ENCODE data around the gene IQSEC2. TPM values are rescaled to one million over a fixed set of nuclear protein-coding genes. Genes with fewer than 3 reads are reported as not detected.

Gene IQSEC2
- total RNA-seq, 1 donor from 2014 or later, result 0.39 TPM

- no peak for DNase-seq (ENCODE audit: low read depth in 2 of 2)
Measured at GRCh38 chrX:53305219-53305995, 24.0 kb upstream of the IQSEC2 start.

DNA sequence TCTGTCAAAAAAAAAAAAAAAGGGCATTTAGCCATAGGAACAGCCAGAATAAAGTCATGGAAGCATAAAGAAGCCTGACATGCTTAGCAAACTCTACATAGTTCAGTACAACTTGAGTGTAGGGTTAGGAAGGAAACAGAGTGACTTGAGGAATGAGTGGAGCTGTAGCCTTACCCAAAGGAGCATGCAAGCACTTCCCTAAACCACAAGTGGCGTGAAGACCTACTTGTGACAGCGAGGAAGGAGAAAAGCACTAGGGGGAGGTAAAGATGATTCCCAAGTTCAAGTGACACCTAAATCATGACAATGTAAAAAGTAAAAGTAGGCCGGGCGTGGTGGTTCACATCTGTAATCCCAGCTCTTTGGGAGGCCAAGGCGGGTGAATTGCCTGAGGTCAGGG, 21.8 kb upstream of the IQSEC2 start:
- DNase-seq (ENCODE audit: low read depth in 2 of 2), result no peak

DNA sequence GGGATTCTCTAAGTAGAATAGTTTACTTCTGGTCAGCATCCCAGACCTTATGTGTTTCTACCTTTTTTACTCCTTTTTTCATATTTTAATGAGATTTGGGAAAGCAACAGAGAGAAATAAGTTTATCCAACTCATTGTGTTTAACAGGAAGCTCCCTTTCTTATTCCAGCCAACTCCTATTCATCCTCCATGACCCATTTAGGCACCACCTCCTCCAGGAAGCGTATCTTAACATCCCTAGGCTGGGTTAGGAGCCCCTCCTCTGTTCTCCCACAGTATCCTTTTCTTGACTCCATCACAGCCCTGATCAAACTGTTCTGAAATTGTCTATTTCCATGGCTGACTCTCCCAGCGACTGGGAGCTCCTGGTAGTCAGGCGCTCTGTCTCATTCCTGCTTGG, 18.8 kb upstream of the IQSEC2 start:
- no peak for DNase-seq (ENCODE audit: low read depth in 2 of 2)

- DNase-seq (ENCODE audit: low read depth in 2 of 2), result peak in 1 of 2 donors; percentile 1
Measured at GRCh38 chrX:53294024-53294648, 12.8 kb upstream of the IQSEC2 start.

GRCh38 chrX:53291596-53291995, 10.2 kb upstream of the IQSEC2 start:
- no peak for DNase-seq (ENCODE audit: low read depth in 2 of 2)

GRCh38 chrX:53290441-53291041, 9.2 kb upstream of the IQSEC2 start:
- no peak for DNase-seq (ENCODE audit: low read depth in 2 of 2)

DNA sequence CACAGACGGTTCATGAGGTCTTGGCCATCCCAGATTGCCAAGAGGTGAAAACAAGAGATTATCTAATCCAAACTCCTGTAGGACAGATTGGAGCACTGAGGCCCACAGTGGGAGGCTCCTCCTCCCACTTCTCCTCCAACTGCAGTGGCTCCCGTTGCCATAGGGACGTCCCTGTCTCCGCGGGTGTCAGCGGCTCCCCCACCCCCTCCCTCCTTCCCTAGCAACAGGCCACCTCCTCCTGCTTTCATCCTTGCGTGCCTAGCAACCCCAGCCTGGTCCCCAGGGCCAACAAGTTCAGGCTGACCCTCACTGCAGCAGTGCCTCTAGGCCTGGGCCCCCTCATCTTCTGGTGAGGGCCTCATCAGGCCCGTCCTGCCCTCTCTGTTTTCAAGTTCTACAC, 6.8 kb upstream of the IQSEC2 start:
- DNase-seq (ENCODE audit: low read depth in 2 of 2), result no peak

- peak; percentile 3 to 48 for DNase-seq (ENCODE audit: low read depth in 2 of 2)
Measured at GRCh38 chrX:53287493-53288138, 6.2 kb upstream of the IQSEC2 start.

DNA sequence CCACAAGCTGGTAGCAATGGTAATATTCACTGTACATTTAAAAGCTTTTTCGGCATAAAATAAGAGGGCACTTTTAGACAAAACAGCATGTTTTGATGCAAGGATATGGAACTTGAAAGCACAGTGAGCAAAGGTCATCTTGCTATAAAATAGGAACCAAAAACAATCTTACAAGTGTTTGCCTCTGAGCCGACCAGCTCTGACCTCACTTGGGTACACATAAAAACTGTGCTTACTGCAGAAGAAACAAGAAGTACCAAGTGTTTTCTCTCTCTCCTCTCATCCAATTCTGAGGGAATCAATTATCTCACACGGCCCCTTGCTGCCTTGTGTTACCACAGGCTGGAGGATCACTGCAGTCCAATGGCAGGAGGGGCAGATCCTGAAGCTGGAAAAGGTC, 4.8 kb upstream of the IQSEC2 start:
- no peak for DNase-seq (ENCODE audit: low read depth in 2 of 2)

DNA sequence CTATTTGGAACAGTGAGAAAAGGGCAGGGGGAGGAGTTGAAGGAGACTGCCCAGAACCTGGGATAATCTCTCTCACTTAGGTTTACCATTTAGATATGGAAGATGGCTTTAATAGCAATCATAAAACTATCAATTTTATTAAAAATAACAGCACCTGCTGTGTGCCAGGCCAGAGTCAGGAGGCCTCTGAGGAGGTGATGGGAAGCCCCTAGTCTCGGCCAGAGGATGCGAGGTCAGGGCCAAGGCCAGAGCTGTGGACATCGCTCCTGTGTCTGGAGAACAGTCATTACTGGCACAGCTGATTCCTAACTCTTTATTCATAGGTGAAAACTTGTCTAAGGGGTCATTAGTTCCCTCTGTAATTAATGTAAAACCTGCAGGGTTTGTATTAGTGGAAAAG, 4.2 kb upstream of the IQSEC2 start:
- no peak for DNase-seq (ENCODE audit: low read depth in 2 of 2)

DNA sequence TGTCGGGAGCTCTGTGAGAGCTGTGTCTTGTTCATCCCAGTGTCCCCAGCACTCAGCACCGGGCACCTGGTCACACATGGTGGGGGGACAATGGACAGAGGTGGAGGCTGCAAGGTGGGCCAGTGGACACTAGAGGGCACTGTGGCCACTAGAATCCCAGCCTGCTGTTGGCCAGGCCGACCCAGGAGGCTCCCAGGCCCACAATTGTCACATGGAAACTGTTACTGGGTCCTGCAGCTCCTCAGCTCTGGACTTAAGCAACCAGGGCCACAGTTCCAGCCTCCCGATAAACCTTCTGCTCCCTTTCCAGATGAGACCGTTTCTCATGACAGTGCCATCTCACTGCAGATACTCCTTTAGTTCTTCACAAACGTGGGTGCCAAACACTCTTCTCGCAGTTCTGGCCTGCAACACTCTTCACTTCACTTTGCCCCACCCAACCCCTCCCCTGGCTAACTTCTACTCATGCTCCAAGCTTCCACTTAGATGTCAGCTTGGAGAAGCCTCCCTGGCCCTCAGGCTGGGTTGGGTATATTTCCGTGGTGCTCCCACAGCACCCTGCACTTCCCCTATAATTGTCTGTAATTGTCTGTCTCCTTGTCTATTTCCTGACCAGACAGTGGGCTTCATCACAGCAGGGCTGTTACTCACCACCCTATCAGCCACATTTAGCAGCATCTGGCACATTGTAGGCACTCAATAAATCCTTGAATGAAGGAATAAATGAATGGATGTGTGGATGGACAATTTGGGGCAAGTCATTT, 3.5 kb upstream of the IQSEC2 start:
- peak; percentile 20 to 49 for DNase-seq (ENCODE audit: low read depth in 2 of 2)

GRCh38 chrX:53283567-53283966, 2.2 kb upstream of the IQSEC2 start:
- DNase-seq (ENCODE audit: low read depth in 2 of 2), result no peak

GRCh38 chrX:53283099-53283498, 1.7 kb upstream of the IQSEC2 start:
- no peak for DNase-seq (ENCODE audit: low read depth in 2 of 2)

GRCh38 chrX:53281963-53282695, 745 bp upstream of the IQSEC2 start:
- DNase-seq (ENCODE audit: low read depth in 2 of 2), result no peak

DNA sequence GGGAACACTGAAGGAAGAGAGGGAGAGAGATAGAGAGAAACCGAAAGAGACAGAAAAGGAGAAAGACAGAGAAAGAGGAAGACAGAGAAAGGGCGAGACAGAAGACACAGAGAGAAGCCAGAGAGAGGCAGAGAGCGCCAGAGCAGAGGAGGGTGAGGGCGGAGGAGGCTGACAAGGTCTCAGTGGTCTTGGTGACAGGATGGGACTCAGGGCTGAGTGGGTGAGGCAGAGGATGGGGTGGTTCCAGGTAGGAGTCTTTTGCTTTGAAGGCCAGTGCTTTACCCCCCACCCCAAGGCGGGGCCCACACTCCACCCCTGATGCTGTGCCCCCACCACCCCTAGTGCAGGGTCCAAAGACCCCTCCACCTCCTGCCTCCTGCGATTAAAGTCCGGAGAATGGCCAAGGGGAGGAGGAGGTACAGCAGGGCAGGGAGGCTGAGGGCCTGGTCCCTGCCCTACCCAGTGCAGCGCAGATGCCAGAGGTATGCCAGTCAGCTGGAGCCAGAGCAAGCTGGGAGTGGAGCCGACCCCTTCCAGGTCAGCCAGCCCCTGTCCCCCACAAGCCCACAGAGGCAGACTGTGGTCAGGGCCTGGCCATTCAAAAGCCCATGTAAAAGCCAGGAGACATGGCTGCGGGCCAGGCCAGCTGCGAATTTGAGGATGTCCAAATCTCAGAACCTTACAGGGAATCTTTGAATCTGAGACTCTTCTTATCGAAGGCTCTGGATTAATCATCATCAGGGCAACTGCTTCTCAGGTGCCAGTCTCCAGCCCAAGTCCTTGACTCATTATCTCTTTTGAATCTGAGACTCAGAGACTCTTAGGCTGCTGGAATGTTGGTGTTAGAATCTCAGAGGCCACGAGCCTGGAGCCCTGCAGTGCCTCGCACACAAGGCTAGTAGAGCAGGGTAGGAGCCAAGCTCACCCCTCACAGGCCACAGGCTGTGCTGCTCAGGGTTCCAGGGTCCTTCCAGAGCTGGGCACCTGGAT, 758 bp downstream of the IQSEC2 start:
- no peak for DNase-seq (ENCODE audit: low read depth in 2 of 2)

DNA sequence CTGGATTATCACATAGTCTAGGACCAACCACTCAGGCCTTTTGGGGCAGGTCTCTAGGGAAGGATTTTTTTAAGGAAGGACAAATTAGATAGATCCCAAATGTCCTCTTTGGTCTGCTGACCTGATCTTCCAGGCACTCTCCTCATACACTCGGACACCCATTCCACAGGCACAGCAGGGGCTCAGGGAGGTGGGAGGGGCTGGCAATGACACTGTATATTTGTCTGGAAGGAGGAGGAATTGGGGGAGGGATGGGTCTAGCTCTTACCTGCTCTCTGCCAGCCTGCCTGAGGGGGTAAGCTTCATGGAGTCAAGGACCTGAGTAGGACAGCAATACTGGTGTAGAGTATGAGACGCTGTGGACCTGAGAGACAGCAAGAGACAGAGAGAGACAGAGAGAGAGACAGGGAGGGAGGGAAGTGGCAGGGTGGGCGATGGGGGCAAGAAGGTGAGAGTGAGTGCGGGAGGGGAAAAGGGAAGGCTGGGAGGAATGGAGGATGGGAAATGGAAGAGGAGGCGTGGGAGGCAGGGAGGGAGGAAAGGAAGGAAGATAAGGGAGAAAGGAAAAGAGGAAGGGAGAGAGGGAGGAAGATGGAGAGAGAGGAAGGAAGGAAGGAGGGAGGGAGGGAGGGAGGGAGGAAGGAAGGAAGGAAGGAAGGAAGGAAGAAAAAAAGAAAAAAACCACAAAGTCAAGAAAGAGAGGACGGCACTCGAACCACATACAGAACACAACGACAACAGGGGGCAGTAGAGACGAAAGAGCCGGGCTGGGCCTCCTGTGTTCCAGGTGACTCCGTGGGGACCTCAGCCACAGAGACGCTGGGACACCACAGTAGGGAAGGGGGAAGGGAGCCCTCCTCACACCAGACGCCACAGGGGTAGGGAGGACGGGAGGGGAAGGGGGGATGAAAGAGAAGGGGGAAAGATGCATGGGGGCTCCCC, 1.8 kb downstream of the IQSEC2 start:
- no peak for DNase-seq (ENCODE audit: low read depth in 2 of 2)

DNA sequence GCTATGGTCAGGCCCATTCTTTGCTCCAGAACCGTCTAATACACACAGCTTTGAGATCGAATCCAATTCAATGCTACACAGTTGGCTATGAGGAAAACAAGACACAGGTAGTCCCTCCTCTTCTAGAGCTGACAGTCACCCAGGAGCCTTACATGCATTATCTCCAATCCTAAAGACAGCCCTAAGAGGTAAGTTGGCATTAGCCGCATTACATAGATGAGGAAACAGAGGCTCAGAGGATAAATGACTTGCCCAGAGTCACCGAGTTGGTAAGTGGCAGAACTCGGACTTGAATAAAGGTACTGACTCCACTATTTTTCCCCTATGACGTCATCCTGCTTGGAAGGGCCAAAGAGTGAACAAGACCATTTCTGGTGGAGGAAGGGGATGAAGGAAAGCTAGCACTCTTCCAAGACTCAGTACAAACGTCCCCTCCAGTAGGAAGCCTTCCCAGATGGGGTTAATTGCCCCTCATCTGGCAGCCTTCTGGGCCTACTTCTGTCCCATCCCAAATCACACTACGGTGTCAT, 8.5 kb downstream of the IQSEC2 start:
- DNase-seq (ENCODE audit: low read depth in 2 of 2), result no peak

DNA sequence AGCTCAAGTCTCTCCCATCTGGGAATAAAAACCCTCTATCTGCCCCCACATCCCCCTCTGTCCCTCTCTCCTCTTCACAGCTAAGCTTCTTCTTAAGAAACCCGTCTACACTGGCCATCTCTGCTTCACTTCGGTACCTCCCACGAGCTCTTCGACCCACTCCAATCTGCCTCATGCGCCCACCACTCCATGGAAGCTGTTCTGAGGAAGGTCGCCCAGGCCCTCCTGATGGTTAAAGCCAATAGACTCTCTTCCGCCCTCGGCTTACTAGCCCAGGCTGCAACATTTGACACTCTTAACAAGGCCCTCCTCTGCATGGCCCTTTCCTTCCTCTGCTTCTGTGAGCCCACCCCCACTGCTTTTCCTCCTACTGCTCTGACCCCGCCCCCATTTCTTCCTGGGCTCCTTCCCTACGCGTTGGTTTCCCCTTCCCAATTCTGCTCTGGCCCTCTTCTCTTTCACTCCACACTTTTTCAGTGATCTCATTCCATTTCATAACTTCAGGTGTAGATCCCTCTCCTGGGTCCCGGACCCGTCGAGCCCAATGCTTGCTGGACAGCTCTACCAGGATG, 11.8 kb downstream of the IQSEC2 start:
- no peak for DNase-seq (ENCODE audit: low read depth in 2 of 2)
